ENCODE results near the gene MYH15.

Gene MYH15

DNA sequence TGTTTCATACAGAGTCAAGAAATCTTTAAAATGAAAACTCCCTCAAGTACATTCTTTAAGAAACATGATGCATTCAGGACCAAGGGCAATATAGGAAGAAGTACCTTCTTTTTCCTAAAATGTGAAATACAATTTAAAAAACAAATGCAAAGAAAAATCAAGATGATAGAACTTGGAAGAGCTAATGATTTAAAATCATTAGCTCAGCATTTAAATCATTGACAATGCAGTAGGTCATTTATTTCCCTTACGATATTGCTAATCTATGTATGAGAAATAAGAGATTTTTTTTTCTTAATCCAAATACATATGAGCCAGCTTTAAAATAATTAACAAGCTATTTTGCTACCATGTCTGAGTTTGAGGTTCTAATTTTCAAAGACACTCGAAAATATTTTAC, 108.6 kb downstream of the MYH15 start:
- Histone ChIP-seq H3K4me3 (ENCODE audit: low read length in 2 of 2) (no peak overlapping the region), H3K36me3 (replicated peaks in 1 of 2; ENCODE audit: control insufficient read depth in 2 of 2, insufficient read depth in 2 of 2, low read length in 2 of 2) (no peaks in the 10 kb centered on the region), H3K4ac (ENCODE audit: low read length) (no peak overlapping the region), H3K23ac (ENCODE audit: low read depth, low read length, poor library complexity) (no peak overlapping the region), H3K27me3 (ENCODE audit: control insufficient read depth in 3 of 3, insufficient read depth in 3 of 3, low read depth in 1 of 3, low read length in 3 of 3) (no peaks in the 10 kb centered on the region), H3K4me1 (ENCODE audit: control insufficient read depth in 2 of 2, insufficient read depth in 1 of 2, low read depth in 1 of 2, low read length in 2 of 2) (peaks cover 0 to 3% of the 10 kb centered on the region in 2 donors), H2BK5ac (ENCODE audit: low read length) (no peak overlapping the region), H3K4me2 (ENCODE audit: insufficient read depth, low read length, poor library complexity, severe bottlenecking) (no peak overlapping the region), H3K9me3 (replicated peaks in 1 of 2; ENCODE audit: control insufficient read depth in 2 of 2, insufficient read depth in 1 of 2, low read depth in 1 of 2, low read length in 2 of 2) (peaks cover 0 to 2% of the 10 kb centered on the region in 2 donors), H2AK5ac (ENCODE audit: low read depth, low read length) (no peak overlapping the region), H3K9ac (ENCODE audit: low read depth, low read length, poor library complexity) (no peak overlapping the region), H2BK120ac (ENCODE audit: low read depth, low read length) (no peak overlapping the region), H3K79me1 (ENCODE audit: low read depth, low read length) (no peaks in the 10 kb centered on the region), H2BK12ac (ENCODE audit: low read length) (no peak overlapping the region), H4K8ac (ENCODE audit: low read depth, low read length) (no peak overlapping the region), H3K14ac (ENCODE audit: low read length) (no peak overlapping the region), H4K91ac (ENCODE audit: low read depth, low read length, poor library complexity) (no peak overlapping the region), H3K18ac (ENCODE audit: low read length) (no peak overlapping the region), H2BK15ac (ENCODE audit: low read length) (no peak overlapping the region), H3K27ac (replicated peaks; ENCODE audit: low read length) (no peak overlapping the region), H2AFZ (ENCODE audit: low read length) (no peak overlapping the region)
- WGBS, 2 donors (ENCODE audit: extremely low coverage in 2 of 2, insufficient read length in 2 of 2, insufficient replicate concordance in 1 of 2): no CpG with 5 or more reads among the region's 2 CpGs
- no peak for DNase-seq (ENCODE audit: low spot score)

- no peaks in the 10 kb centered on the region for H3K79me1 ChIP-seq (ENCODE audit: low read depth, low read length)
- no peak overlapping the region for H3K18ac ChIP-seq (ENCODE audit: low read length)
- no peak overlapping the region for H4K91ac ChIP-seq (ENCODE audit: low read depth, low read length, poor library complexity)
- no peak overlapping the region for H2BK120ac ChIP-seq (ENCODE audit: low read depth, low read length)
- no peak overlapping the region for H2BK15ac ChIP-seq (ENCODE audit: low read length)
- H3K4me3 ChIP-seq (ENCODE audit: low read length in 2 of 2): no peak overlapping the region
- H2AFZ ChIP-seq (ENCODE audit: low read length): no peak overlapping the region
- no peak overlapping the region for H2BK5ac ChIP-seq (ENCODE audit: low read length)
- H3K36me3 ChIP-seq (replicated peaks in 1 of 2; ENCODE audit: control insufficient read depth in 2 of 2, insufficient read depth in 2 of 2, low read length in 2 of 2): no peaks in the 10 kb centered on the region
- no peak overlapping the region for H3K9ac ChIP-seq (ENCODE audit: low read depth, low read length, poor library complexity)
- H3K4me1 ChIP-seq (ENCODE audit: control insufficient read depth in 2 of 2, insufficient read depth in 1 of 2, low read depth in 1 of 2, low read length in 2 of 2): peaks cover 0 to 1% of the 10 kb centered on the region in 2 donors
- H3K23ac ChIP-seq (ENCODE audit: low read depth, low read length, poor library complexity): no peak overlapping the region
- no peak overlapping the region for H3K4me2 ChIP-seq (ENCODE audit: insufficient read depth, low read length, poor library complexity, severe bottlenecking)
- DNase-seq (ENCODE audit: low spot score): no peak
- H3K9me3 ChIP-seq (replicated peaks in 1 of 2; ENCODE audit: control insufficient read depth in 2 of 2, insufficient read depth in 1 of 2, low read depth in 1 of 2, low read length in 2 of 2): peaks cover 0 to 2% of the 10 kb centered on the region in 2 donors
- H3K14ac ChIP-seq (ENCODE audit: low read length): no peak overlapping the region
- H2BK12ac ChIP-seq (ENCODE audit: low read length): no peak overlapping the region
- no CpG with 5 or more reads among the region's 6 CpGs for WGBS, 2 donors (ENCODE audit: extremely low coverage in 2 of 2, insufficient read length in 2 of 2, insufficient replicate concordance in 1 of 2)
- no peak overlapping the region for H3K27ac ChIP-seq (replicated peaks; ENCODE audit: low read length)
- peaks cover 0 to 3% (median 0%) of the 10 kb centered on the region in 3 experiments for H3K27me3 ChIP-seq (ENCODE audit: control insufficient read depth in 3 of 3, insufficient read depth in 3 of 3, low read depth in 1 of 3, low read length in 3 of 3)
- H4K8ac ChIP-seq (ENCODE audit: low read depth, low read length): no peak overlapping the region
- no peak overlapping the region for H2AK5ac ChIP-seq (ENCODE audit: low read depth, low read length)
- H3K4ac ChIP-seq (ENCODE audit: low read length): no peak overlapping the region
Measured at GRCh38 chr3:108398510-108398909, 111.9 kb downstream of the MYH15 start.

DNA sequence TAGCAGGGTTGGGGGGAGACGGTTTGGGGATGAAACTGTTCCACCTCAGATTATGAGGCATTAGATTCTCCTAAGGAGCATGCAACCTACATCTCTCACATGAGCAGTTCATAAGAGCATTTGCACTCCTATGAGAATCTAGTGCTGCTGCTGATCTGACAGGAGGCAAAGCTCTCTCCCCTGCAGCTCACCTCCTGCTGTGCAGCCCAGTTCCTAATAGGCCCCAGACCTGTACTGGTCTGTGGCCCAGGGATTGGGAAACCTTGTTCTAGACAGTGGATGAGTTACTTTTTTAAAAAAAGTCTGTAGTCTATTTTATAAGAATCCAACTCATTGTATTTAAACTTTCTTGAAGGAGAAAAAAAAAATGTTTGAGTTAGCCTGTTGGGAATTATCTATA, 114.1 kb downstream of the MYH15 start:
- H3K27me3 ChIP-seq (ENCODE audit: control insufficient read depth in 3 of 3, insufficient read depth in 3 of 3, low read depth in 1 of 3, low read length in 3 of 3): peaks cover 0 to 3% (median 0%) of the 10 kb centered on the region in 3 experiments
- H3K4me3 ChIP-seq (ENCODE audit: low read length in 2 of 2): no peak overlapping the region
- no peaks in the 10 kb centered on the region for H3K36me3 ChIP-seq (replicated peaks in 1 of 2; ENCODE audit: control insufficient read depth in 2 of 2, insufficient read depth in 2 of 2, low read length in 2 of 2)
- no peak overlapping the region for H3K27ac ChIP-seq (replicated peaks; ENCODE audit: low read length)
- H4K8ac ChIP-seq (ENCODE audit: low read depth, low read length): no peak overlapping the region
- no peak overlapping the region for H2BK15ac ChIP-seq (ENCODE audit: low read length)
- no peak overlapping the region for H4K91ac ChIP-seq (ENCODE audit: low read depth, low read length, poor library complexity)
- no peak overlapping the region for H3K4me2 ChIP-seq (ENCODE audit: insufficient read depth, low read length, poor library complexity, severe bottlenecking)
- H2AK5ac ChIP-seq (ENCODE audit: low read depth, low read length): no peak overlapping the region
- no peak overlapping the region for H3K4ac ChIP-seq (ENCODE audit: low read length)
- no peaks in the 10 kb centered on the region for H3K9me3 ChIP-seq (replicated peaks in 1 of 2; ENCODE audit: control insufficient read depth in 2 of 2, insufficient read depth in 1 of 2, low read depth in 1 of 2, low read length in 2 of 2)
- no peak overlapping the region for H2AFZ ChIP-seq (ENCODE audit: low read length)
- no peak overlapping the region for H3K18ac ChIP-seq (ENCODE audit: low read length)
- no peak for DNase-seq (ENCODE audit: low spot score)
- H2BK12ac ChIP-seq (ENCODE audit: low read length): no peak overlapping the region
- H3K4me1 ChIP-seq (ENCODE audit: control insufficient read depth in 2 of 2, insufficient read depth in 1 of 2, low read depth in 1 of 2, low read length in 2 of 2): peaks cover 0 to 5% of the 10 kb centered on the region in 2 donors
- no peak overlapping the region for H3K23ac ChIP-seq (ENCODE audit: low read depth, low read length, poor library complexity)
- H2BK5ac ChIP-seq (ENCODE audit: low read length): no peak overlapping the region
- no peak overlapping the region for H3K9ac ChIP-seq (ENCODE audit: low read depth, low read length, poor library complexity)
- H2BK120ac ChIP-seq (ENCODE audit: low read depth, low read length): no peak overlapping the region
- no peak overlapping the region for H3K14ac ChIP-seq (ENCODE audit: low read length)
- no CpG with 5 or more reads among the region's 1 CpG for WGBS, 2 donors (ENCODE audit: extremely low coverage in 2 of 2, insufficient read length in 2 of 2, insufficient replicate concordance in 1 of 2)
- no peaks in the 10 kb centered on the region for H3K79me1 ChIP-seq (ENCODE audit: low read depth, low read length)

- H2BK15ac ChIP-seq (ENCODE audit: low read length): no peak overlapping the region
- no peaks in the 10 kb centered on the region for H3K79me1 ChIP-seq (ENCODE audit: low read depth, low read length)
- no peak overlapping the region for H4K91ac ChIP-seq (ENCODE audit: low read depth, low read length, poor library complexity)
- H3K14ac ChIP-seq (ENCODE audit: low read length): no peak overlapping the region
- no peak overlapping the region for H2AFZ ChIP-seq (ENCODE audit: low read length)
- no peak overlapping the region for H2BK12ac ChIP-seq (ENCODE audit: low read length)
- no peak overlapping the region for H2BK120ac ChIP-seq (ENCODE audit: low read depth, low read length)
- H2BK5ac ChIP-seq (ENCODE audit: low read length): no peak overlapping the region
- no CpG with 5 or more reads among the region's 3 CpGs for WGBS, 2 donors (ENCODE audit: extremely low coverage in 2 of 2, insufficient read length in 2 of 2, insufficient replicate concordance in 1 of 2)
- H3K4me3 ChIP-seq (ENCODE audit: low read length in 2 of 2): no peak overlapping the region
- H3K27me3 ChIP-seq (ENCODE audit: control insufficient read depth in 3 of 3, insufficient read depth in 3 of 3, low read depth in 1 of 3, low read length in 3 of 3): peaks cover 0 to 3% (median 2%) of the 10 kb centered on the region in 3 experiments
- peaks cover 0 to 7% of the 10 kb centered on the region in 2 donors for H3K4me1 ChIP-seq (ENCODE audit: control insufficient read depth in 2 of 2, insufficient read depth in 1 of 2, low read depth in 1 of 2, low read length in 2 of 2)
- H2AK5ac ChIP-seq (ENCODE audit: low read depth, low read length): no peak overlapping the region
- no peak overlapping the region for H3K9ac ChIP-seq (ENCODE audit: low read depth, low read length, poor library complexity)
- no peak overlapping the region for H3K18ac ChIP-seq (ENCODE audit: low read length)
- H3K4ac ChIP-seq (ENCODE audit: low read length): no peak overlapping the region
- DNase-seq (ENCODE audit: low spot score): no peak
- no peaks in the 10 kb centered on the region for H3K9me3 ChIP-seq (replicated peaks in 1 of 2; ENCODE audit: control insufficient read depth in 2 of 2, insufficient read depth in 1 of 2, low read depth in 1 of 2, low read length in 2 of 2)
- no peak overlapping the region for H4K8ac ChIP-seq (ENCODE audit: low read depth, low read length)
- no peak overlapping the region for H3K23ac ChIP-seq (ENCODE audit: low read depth, low read length, poor library complexity)
- H3K4me2 ChIP-seq (ENCODE audit: insufficient read depth, low read length, poor library complexity, severe bottlenecking): no peak overlapping the region
- no peaks in the 10 kb centered on the region for H3K36me3 ChIP-seq (replicated peaks in 1 of 2; ENCODE audit: control insufficient read depth in 2 of 2, insufficient read depth in 2 of 2, low read length in 2 of 2)
- no peak overlapping the region for H3K27ac ChIP-seq (replicated peaks; ENCODE audit: low read length)
Measured at GRCh38 chr3:108394563-108394962, 115.8 kb downstream of the MYH15 start.
